ENCODE data around the gene PKNOX2. TPM values are rescaled to one million over a fixed set of nuclear protein-coding genes. Genes with fewer than 3 reads are reported as not detected.

PKNOX2 gene
- total and polyA plus RNA-seq, 4 donors: 0.14 to 0.29 (median 0.24) TPM

DNA sequence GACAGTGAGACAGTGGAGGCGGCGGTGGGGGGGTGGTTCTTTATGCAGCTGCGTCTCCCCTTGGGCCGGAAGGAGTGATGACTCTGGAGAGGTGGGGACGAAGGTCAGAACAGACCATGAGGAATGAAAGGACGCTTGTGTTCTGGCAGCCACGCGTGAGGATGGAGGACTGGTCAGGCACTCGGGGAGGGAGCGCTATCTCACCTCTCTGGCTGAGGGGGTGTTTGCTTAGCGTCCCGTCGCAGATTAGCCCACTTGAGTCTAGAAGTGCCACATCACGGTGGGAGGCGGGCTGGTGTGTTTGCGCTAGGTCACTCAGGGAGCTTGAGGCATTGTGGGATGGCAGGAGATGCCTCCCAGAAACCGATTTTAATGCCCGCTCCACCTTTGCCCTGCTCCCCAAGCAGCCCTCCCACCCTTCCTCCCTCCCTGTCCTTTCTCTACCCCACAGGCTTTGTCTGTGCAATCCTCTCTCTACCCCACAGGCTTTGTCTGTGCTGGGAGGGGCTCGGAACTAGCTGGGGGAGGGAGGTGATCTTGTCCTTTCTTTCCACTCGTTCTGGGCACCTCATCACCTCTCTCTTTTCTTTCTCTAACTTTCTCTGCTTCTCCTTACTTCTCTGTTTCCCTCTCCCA, 97.8 kb downstream of the PKNOX2 start:
- 29% methylated on average over 20 of the region's 20 CpGs for WGBS
- H3K36me3 ChIP-seq (ENCODE audit: control insufficient read depth in 4 of 4, insufficient read depth in 3 of 4, low read depth in 1 of 4, low read length in 3 of 4): no peaks in the 10 kb centered on the region
- no peak for TF ChIP-seq EGR1 (IDR thresholded peaks at IDR 0.05; ENCODE audit: low read depth in 2 of 2)
- no peak for TF ChIP-seq CTCF (IDR thresholded peaks at IDR 0.05; ENCODE audit: low read depth, low read length, missing input control)
- TF ChIP-seq, protein P1, sequence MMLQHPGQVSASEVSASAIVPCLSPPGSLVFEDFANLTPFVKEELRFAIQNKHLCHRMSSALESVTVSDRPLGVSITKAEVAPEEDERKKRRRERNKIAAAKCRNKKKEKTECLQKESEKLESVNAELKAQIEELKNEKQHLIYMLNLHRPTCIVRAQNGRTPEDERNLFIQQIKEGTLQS (IDR thresholded peaks at IDR 0.05): no peak
- H3K9me3 ChIP-seq (ENCODE audit: control insufficient read depth in 4 of 4, low read length in 3 of 4): no peaks in the 10 kb centered on the region
- H3K4me1 ChIP-seq (ENCODE audit: control insufficient read depth in 4 of 4, insufficient read depth in 4 of 4, low read length in 3 of 4): peaks cover 0 to 2% (median 0%) of the 10 kb centered on the region in 4 donors
- no peak overlapping the region for H3K4me3 ChIP-seq (ENCODE audit: low read depth in 1 of 3, low read length in 3 of 3)
- H3K27ac ChIP-seq (ENCODE audit: low read depth in 1 of 2, low read length in 2 of 2): no peak overlapping the region
- H3K27me3 ChIP-seq (ENCODE audit: control insufficient read depth in 4 of 4, insufficient read depth in 4 of 4, low read length in 3 of 4): peaks cover 0 to 16% (median 0%) of the 10 kb centered on the region in 4 donors
- no peak overlapping the region for H3K9ac ChIP-seq (ENCODE audit: low read depth in 1 of 2, low read length in 2 of 2)
- DNase-seq (ENCODE audit: low spot score): no peak

- Histone ChIP-seq H3K36me3 (ENCODE audit: control insufficient read depth in 4 of 4, insufficient read depth in 3 of 4, low read depth in 1 of 4, low read length in 3 of 4) (no peaks in the 10 kb centered on the region), H3K4me3 (ENCODE audit: low read depth in 1 of 3, low read length in 3 of 3) (no peak overlapping the region), H3K27ac (ENCODE audit: low read depth in 1 of 2, low read length in 2 of 2) (peak overlapping the region in 1 of 2 donors; percentile 31), H3K9ac (ENCODE audit: low read depth in 1 of 2, low read length in 2 of 2) (no peak overlapping the region), H3K4me1 (ENCODE audit: control insufficient read depth in 4 of 4, insufficient read depth in 4 of 4, low read length in 3 of 4) (peaks cover 0 to 2% (median 0%) of the 10 kb centered on the region in 4 donors), H3K9me3 (ENCODE audit: control insufficient read depth in 4 of 4, low read length in 3 of 4) (no peaks in the 10 kb centered on the region), H3K27me3 (ENCODE audit: control insufficient read depth in 4 of 4, insufficient read depth in 4 of 4, low read length in 3 of 4) (peaks cover 0 to 16% (median 0%) of the 10 kb centered on the region in 4 donors)
- 16% methylated on average over 10 of the region's 10 CpGs for WGBS
- TF ChIP-seq, protein P1 (IDR thresholded peaks at IDR 0.05): no peak
- no peak for TF ChIP-seq FOXA2 (IDR thresholded peaks at IDR 0.05)
- no peak for TF ChIP-seq MAX (IDR thresholded peaks at IDR 0.05)
- TF ChIP-seq HNF4G (IDR thresholded peaks at IDR 0.05): no peak
- no peak for DNase-seq (ENCODE audit: low spot score)
These were observed 98.3 kb downstream of the PKNOX2 start for GRCh38 chr11:125262830-125263218.

DNA sequence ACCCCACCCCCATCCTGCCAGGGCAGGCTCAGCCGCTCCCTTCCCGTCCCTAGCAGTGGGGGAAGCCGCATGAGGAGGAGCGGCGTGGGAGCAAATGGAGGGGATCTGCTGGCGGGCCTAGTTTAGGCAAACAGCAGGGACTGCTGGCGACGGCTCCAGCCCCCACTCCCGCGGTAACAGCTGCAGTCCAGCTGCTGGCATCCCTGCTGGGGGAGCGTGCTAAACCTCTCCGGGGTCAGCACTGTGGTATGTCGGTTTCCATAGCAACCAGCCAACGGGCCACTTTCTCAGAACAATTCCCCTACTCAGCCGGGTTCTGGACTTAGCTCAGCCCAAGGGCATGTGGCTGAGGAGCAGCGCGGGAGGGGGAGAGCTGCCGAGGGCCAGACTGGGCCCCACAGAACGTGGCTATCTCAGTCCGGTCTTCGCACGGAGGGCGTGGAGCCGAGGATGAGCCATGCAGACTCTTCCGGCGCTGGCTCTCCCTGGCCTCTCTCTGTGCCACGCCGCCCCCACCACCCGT, 98.8 kb downstream of the PKNOX2 start:
- H3K36me3 ChIP-seq (ENCODE audit: control insufficient read depth in 4 of 4, insufficient read depth in 3 of 4, low read depth in 1 of 4, low read length in 3 of 4): no peaks in the 10 kb centered on the region
- H3K9me3 ChIP-seq (ENCODE audit: control insufficient read depth in 4 of 4, low read length in 3 of 4): no peaks in the 10 kb centered on the region
- no peak overlapping the region for H3K4me3 ChIP-seq (ENCODE audit: low read depth in 1 of 3, low read length in 3 of 3)
- no peak overlapping the region for H3K9ac ChIP-seq (ENCODE audit: low read depth in 1 of 2, low read length in 2 of 2)
- 10% methylated on average over 29 of the region's 29 CpGs for WGBS
- H3K27me3 ChIP-seq (ENCODE audit: control insufficient read depth in 4 of 4, insufficient read depth in 4 of 4, low read length in 3 of 4): peaks cover 0 to 16% (median 0%) of the 10 kb centered on the region in 4 donors
- peak; percentile 35 for DNase-seq (ENCODE audit: low spot score)
- H3K4me1 ChIP-seq (ENCODE audit: control insufficient read depth in 4 of 4, insufficient read depth in 4 of 4, low read length in 3 of 4): peaks cover 0 to 2% (median 0%) of the 10 kb centered on the region in 4 donors
- H3K27ac ChIP-seq (ENCODE audit: low read depth in 1 of 2, low read length in 2 of 2): peak overlapping the region in 1 of 2 donors; percentile 31
- TF ChIP-seq NR2F2 (IDR thresholded peaks at IDR 0.05) (peak; percentile 77), SP1 (IDR thresholded peaks at IDR 0.05) (peak; percentile 14), EGR1 (IDR thresholded peaks at IDR 0.05; ENCODE audit: low read depth in 2 of 2) (no peak), MAX (IDR thresholded peaks at IDR 0.05) (peak; percentile 57)
